ENCODE data around the gene TTLL1. TPM values are rescaled to one million over a fixed set of nuclear protein-coding genes. Genes with fewer than 3 reads are reported as not detected.
A peak's percentile ranks its signal among the peaks of the same experiment; 100 is the strongest.

The TTLL1 gene
- 7.7 TPM for polyA plus RNA-seq (2013)

- 4% methylated on average over 60 of the region's 64 CpGs for WGBS (ENCODE audit: insufficient coverage)
- Histone ChIP-seq H3K36me3 (ENCODE audit: control insufficient read depth in 4 of 4, insufficient read depth in 4 of 4, low read length in 3 of 4) (peaks cover 0 to 5% (median 0%) of the 10 kb centered on the region in 4 experiments), H3K27ac (ENCODE audit: insufficient read depth in 1 of 2, low read depth in 1 of 2, low read length in 2 of 2, poor library complexity in 1 of 2, severe bottlenecking in 2 of 2) (no peak within 1 kb of the TSS), H3K9me3 (ENCODE audit: control extremely low read depth in 1 of 5, control insufficient read depth in 4 of 5, insufficient read depth in 2 of 5, low read depth in 1 of 5, low read length in 4 of 5) (no peaks in the 10 kb centered on the region), H3K4me1 (ENCODE audit: control extremely low read depth in 1 of 4, control insufficient read depth in 4 of 4, insufficient read depth in 4 of 4, low read length in 3 of 4) (peaks cover 7 to 26% (median 10%) of the 10 kb centered on the region in 4 experiments), H3K4me3 (ENCODE audit: control insufficient read depth in 1 of 7, extremely low read depth in 1 of 7, insufficient read depth in 4 of 7, low read depth in 2 of 7, low read length in 6 of 7) (peak within 1 kb of the TSS; percentile 64 to 96 (median 81)), H3K27me3 (replicated peaks in 2 of 5; ENCODE audit: control insufficient read depth in 4 of 5, insufficient read depth in 5 of 5, low read length in 4 of 5) (no peaks in the 10 kb centered on the region)
- CTCF ChIA-PET, result no interaction called here
- POLR2A ChIA-PET, result no interaction called here
- DNase-seq, result peak; percentile 77 to 93 (median 87)
These were observed at the start of gene TTLL1 for GRCh38 chr22:43088984-43089717. Gene TTLL1, minus strand, starts transcription at chr22:43089391. Its CDS starts 13,805 bp downstream, at chr22:43075586.

- CTCF ChIA-PET, result interaction anchor here (1.7 to 2.3 kb wide), 2 partner anchors 10 to 27 kb away, joined by 6 to 14 read pairs; no protein-coding TSS in a partner anchor
- Histone ChIP-seq H3K27ac (ENCODE audit: insufficient read depth in 1 of 2, low read depth in 1 of 2, low read length in 2 of 2, poor library complexity in 1 of 2, severe bottlenecking in 2 of 2) (no peak overlapping the region), H3K4me1 (ENCODE audit: control extremely low read depth in 1 of 4, control insufficient read depth in 4 of 4, insufficient read depth in 4 of 4, low read length in 3 of 4) (peaks cover 0 to 8% (median 2%) of the 10 kb centered on the region in 4 experiments), H3K9me3 (ENCODE audit: control extremely low read depth in 1 of 5, control insufficient read depth in 4 of 5, insufficient read depth in 2 of 5, low read depth in 1 of 5, low read length in 4 of 5) (no peaks in the 10 kb centered on the region), H3K27me3 (replicated peaks in 2 of 5; ENCODE audit: control insufficient read depth in 4 of 5, insufficient read depth in 5 of 5, low read length in 4 of 5) (no peaks in the 10 kb centered on the region), H3K36me3 (ENCODE audit: control insufficient read depth in 4 of 4, insufficient read depth in 4 of 4, low read length in 3 of 4) (peaks cover 16 to 84% (median 63%) of the 10 kb centered on the region in 4 experiments), H3K4me3 (ENCODE audit: control insufficient read depth in 1 of 7, extremely low read depth in 1 of 7, insufficient read depth in 4 of 7, low read depth in 2 of 7, low read length in 6 of 7) (no peak overlapping the region)
- POLR2A ChIA-PET, result no interaction called here
- WGBS (ENCODE audit: insufficient coverage), result 73% methylated on average over 10 of the region's 10 CpGs
- no peak for DNase-seq
These were observed 47.6 kb upstream of the TTLL1 start for GRCh38 chr22:43136801-43137200.

- H3K27ac ChIP-seq (ENCODE audit: insufficient read depth in 1 of 2, low read depth in 1 of 2, low read length in 2 of 2, poor library complexity in 1 of 2, severe bottlenecking in 2 of 2), result no peak overlapping the region
- H3K36me3 ChIP-seq (ENCODE audit: control insufficient read depth in 4 of 4, insufficient read depth in 4 of 4, low read length in 3 of 4), result peaks cover 20 to 88% (median 66%) of the 10 kb centered on the region in 4 experiments
- CTCF ChIA-PET, result interaction anchor here (0.9 to 1.7 kb wide), 3 partner anchors 11 to 210 kb away, joined by 3 to 6 read pairs (median 5); no protein-coding TSS in a partner anchor
- peak; percentile 65 to 72 (median 69) for DNase-seq
- H3K4me1 ChIP-seq (ENCODE audit: control extremely low read depth in 1 of 4, control insufficient read depth in 4 of 4, insufficient read depth in 4 of 4, low read length in 3 of 4), result peaks cover 0 to 6% (median 2%) of the 10 kb centered on the region in 4 experiments
- POLR2A ChIA-PET, result interaction anchor here (0.6 kb wide), 1 partner anchor 240 kb away, joined by 3 read pairs; no protein-coding TSS in a partner anchor
- WGBS (ENCODE audit: insufficient coverage), result 43% methylated on average over 4 of the region's 9 CpGs
- H3K9me3 ChIP-seq (ENCODE audit: control extremely low read depth in 1 of 5, control insufficient read depth in 4 of 5, insufficient read depth in 2 of 5, low read depth in 1 of 5, low read length in 4 of 5), result no peaks in the 10 kb centered on the region
- H3K27me3 ChIP-seq (replicated peaks in 2 of 5; ENCODE audit: control insufficient read depth in 4 of 5, insufficient read depth in 5 of 5, low read length in 4 of 5), result no peaks in the 10 kb centered on the region
- no peak overlapping the region for H3K4me3 ChIP-seq (ENCODE audit: control insufficient read depth in 1 of 7, extremely low read depth in 1 of 7, insufficient read depth in 4 of 7, low read depth in 2 of 7, low read length in 6 of 7)
These were observed 47.1 kb upstream of the TTLL1 start for GRCh38 chr22:43136255-43136654.

- H3K9me3 ChIP-seq (ENCODE audit: control extremely low read depth in 1 of 5, control insufficient read depth in 4 of 5, insufficient read depth in 2 of 5, low read depth in 1 of 5, low read length in 4 of 5), result no peaks in the 10 kb centered on the region
- DNase-seq, result no peak
- 96% methylated on average over 3 of the region's 5 CpGs for WGBS (ENCODE audit: insufficient coverage)
- H3K27me3 ChIP-seq (replicated peaks in 2 of 5; ENCODE audit: control insufficient read depth in 4 of 5, insufficient read depth in 5 of 5, low read length in 4 of 5), result no peaks in the 10 kb centered on the region
- no peak overlapping the region for H3K27ac ChIP-seq (ENCODE audit: insufficient read depth in 1 of 2, low read depth in 1 of 2, low read length in 2 of 2, poor library complexity in 1 of 2, severe bottlenecking in 2 of 2)
- H3K4me3 ChIP-seq (ENCODE audit: control insufficient read depth in 1 of 7, extremely low read depth in 1 of 7, insufficient read depth in 4 of 7, low read depth in 2 of 7, low read length in 6 of 7), result no peak overlapping the region
- H3K4me1 ChIP-seq (ENCODE audit: control extremely low read depth in 1 of 4, control insufficient read depth in 4 of 4, insufficient read depth in 4 of 4, low read length in 3 of 4), result peaks cover 0 to 6% (median 2%) of the 10 kb centered on the region in 4 experiments
- ChIA-PET CTCF (interaction anchor here (0.9 to 2.0 kb wide), 8 partner anchors 12 to 211 kb away, joined by 3 to 11 read pairs (median 5); no protein-coding TSS in a partner anchor), POLR2A (no interaction called here)
- H3K36me3 ChIP-seq (ENCODE audit: control insufficient read depth in 4 of 4, insufficient read depth in 4 of 4, low read length in 3 of 4), result peaks cover 16 to 84% (median 61%) of the 10 kb centered on the region in 4 experiments
These were observed 46.4 kb upstream of the TTLL1 start for GRCh38 chr22:43135565-43135964.

GRCh38 chr22:43134553-43134952 is 45.4 kb upstream of the TTLL1 start:
- CTCF ChIA-PET, result interaction anchor here (1.0 to 2.0 kb wide), 4 partner anchors 12 to 27 kb away, joined by 4 to 11 read pairs (median 6); no protein-coding TSS in a partner anchor
- no peak overlapping the region for H3K27ac ChIP-seq (ENCODE audit: insufficient read depth in 1 of 2, low read depth in 1 of 2, low read length in 2 of 2, poor library complexity in 1 of 2, severe bottlenecking in 2 of 2)
- no peaks in the 10 kb centered on the region for H3K27me3 ChIP-seq (replicated peaks in 2 of 5; ENCODE audit: control insufficient read depth in 4 of 5, insufficient read depth in 5 of 5, low read length in 4 of 5)
- WGBS (ENCODE audit: insufficient coverage), result 100% methylated on average over 2 of the region's 4 CpGs
- H3K4me3 ChIP-seq (ENCODE audit: control insufficient read depth in 1 of 7, extremely low read depth in 1 of 7, insufficient read depth in 4 of 7, low read depth in 2 of 7, low read length in 6 of 7), result no peak overlapping the region
- POLR2A ChIA-PET, result no interaction called here
- no peaks in the 10 kb centered on the region for H3K9me3 ChIP-seq (ENCODE audit: control extremely low read depth in 1 of 5, control insufficient read depth in 4 of 5, insufficient read depth in 2 of 5, low read depth in 1 of 5, low read length in 4 of 5)
- no peak for DNase-seq
- H3K4me1 ChIP-seq (ENCODE audit: control extremely low read depth in 1 of 4, control insufficient read depth in 4 of 4, insufficient read depth in 4 of 4, low read length in 3 of 4), result peaks cover 0 to 13% (median 8%) of the 10 kb centered on the region in 4 experiments
- peaks cover 13 to 75% (median 53%) of the 10 kb centered on the region in 4 experiments for H3K36me3 ChIP-seq (ENCODE audit: control insufficient read depth in 4 of 4, insufficient read depth in 4 of 4, low read length in 3 of 4)

- 100% methylated on average over 4 of the region's 9 CpGs for WGBS (ENCODE audit: insufficient coverage)
- Histone ChIP-seq H3K27ac (ENCODE audit: insufficient read depth in 1 of 2, low read depth in 1 of 2, low read length in 2 of 2, poor library complexity in 1 of 2, severe bottlenecking in 2 of 2) (no peak overlapping the region), H3K27me3 (replicated peaks in 2 of 5; ENCODE audit: control insufficient read depth in 4 of 5, insufficient read depth in 5 of 5, low read length in 4 of 5) (no peaks in the 10 kb centered on the region), H3K4me3 (ENCODE audit: control insufficient read depth in 1 of 7, extremely low read depth in 1 of 7, insufficient read depth in 4 of 7, low read depth in 2 of 7, low read length in 6 of 7) (no peak overlapping the region), H3K4me1 (ENCODE audit: control extremely low read depth in 1 of 4, control insufficient read depth in 4 of 4, insufficient read depth in 4 of 4, low read length in 3 of 4) (peaks cover 2 to 24% (median 19%) of the 10 kb centered on the region in 4 experiments), H3K9me3 (ENCODE audit: control extremely low read depth in 1 of 5, control insufficient read depth in 4 of 5, insufficient read depth in 2 of 5, low read depth in 1 of 5, low read length in 4 of 5) (no peaks in the 10 kb centered on the region), H3K36me3 (ENCODE audit: control insufficient read depth in 4 of 4, insufficient read depth in 4 of 4, low read length in 3 of 4) (peaks cover 13 to 65% (median 46%) of the 10 kb centered on the region in 4 experiments)
- ChIA-PET CTCF (interaction anchor here (1.1 kb wide), 1 partner anchor 23 kb away, joined by 4 read pairs; no protein-coding TSS in a partner anchor), POLR2A (no interaction called here)
- DNase-seq, result no peak
These were observed 44.2 kb upstream of the TTLL1 start for GRCh38 chr22:43133401-43133800.
